Measurements from ENCODE around the gene CORO7. TPM values are rescaled to one million over a fixed set of nuclear protein-coding genes. Genes with fewer than 3 reads are reported as not detected.

CORO7 gene
- total RNA-seq, 1 donor, result 17.7 TPM

GRCh38 chr16:4392382-4393239 is 23.8 kb downstream of the CORO7 start:
- Histone ChIP-seq H3K9me3 (ENCODE audit: low read depth, low read length) (no peaks in the 10 kb centered on the region), H3K4me1 (ENCODE audit: insufficient read depth, low read length) (peaks cover 24% of the 10 kb centered on the region), H3K4me3 (ENCODE audit: insufficient read depth, low read length) (no peak overlapping the region), H3K4me2 (ENCODE audit: insufficient read depth, low read length) (no peak overlapping the region), H4K20me1 (ENCODE audit: insufficient read depth, low read length) (no peaks in the 10 kb centered on the region), H3K79me2 (ENCODE audit: insufficient read depth, low read length) (no peaks in the 10 kb centered on the region), H2AFZ (ENCODE audit: low read length) (no peak overlapping the region), H3K27ac (ENCODE audit: low read depth, low read length) (peak overlapping the region; percentile 5), H3K36me3 (ENCODE audit: insufficient read depth, low read length) (peaks cover 7% of the 10 kb centered on the region), H3K27me3 (ENCODE audit: insufficient read depth, low read length) (no peaks in the 10 kb centered on the region)
- TF ChIP-seq, protein P1, sequence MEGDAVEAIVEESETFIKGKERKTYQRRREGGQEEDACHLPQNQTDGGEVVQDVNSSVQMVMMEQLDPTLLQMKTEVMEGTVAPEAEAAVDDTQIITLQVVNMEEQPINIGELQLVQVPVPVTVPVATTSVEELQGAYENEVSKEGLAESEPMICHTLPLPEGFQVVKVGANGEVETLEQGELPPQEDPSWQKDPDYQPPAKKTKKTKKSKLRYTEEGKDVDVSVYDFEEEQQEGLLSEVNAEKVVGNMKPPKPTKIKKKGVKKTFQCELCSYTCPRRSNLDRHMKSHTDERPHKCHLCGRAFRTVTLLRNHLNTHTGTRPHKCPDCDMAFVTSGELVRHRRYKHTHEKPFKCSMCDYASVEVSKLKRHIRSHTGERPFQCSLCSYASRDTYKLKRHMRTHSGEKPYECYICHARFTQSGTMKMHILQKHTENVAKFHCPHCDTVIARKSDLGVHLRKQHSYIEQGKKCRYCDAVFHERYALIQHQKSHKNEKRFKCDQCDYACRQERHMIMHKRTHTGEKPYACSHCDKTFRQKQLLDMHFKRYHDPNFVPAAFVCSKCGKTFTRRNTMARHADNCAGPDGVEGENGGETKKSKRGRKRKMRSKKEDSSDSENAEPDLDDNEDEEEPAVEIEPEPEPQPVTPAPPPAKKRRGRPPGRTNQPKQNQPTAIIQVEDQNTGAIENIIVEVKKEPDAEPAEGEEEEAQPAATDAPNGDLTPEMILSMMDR (IDR thresholded peaks at IDR 0.05; ENCODE audit: extremely low read depth, low read depth, low read length), result no peak
- peak; percentile 94 for DNase-seq (ENCODE audit: insufficient read length, low spot score, missing footprints)

DNA sequence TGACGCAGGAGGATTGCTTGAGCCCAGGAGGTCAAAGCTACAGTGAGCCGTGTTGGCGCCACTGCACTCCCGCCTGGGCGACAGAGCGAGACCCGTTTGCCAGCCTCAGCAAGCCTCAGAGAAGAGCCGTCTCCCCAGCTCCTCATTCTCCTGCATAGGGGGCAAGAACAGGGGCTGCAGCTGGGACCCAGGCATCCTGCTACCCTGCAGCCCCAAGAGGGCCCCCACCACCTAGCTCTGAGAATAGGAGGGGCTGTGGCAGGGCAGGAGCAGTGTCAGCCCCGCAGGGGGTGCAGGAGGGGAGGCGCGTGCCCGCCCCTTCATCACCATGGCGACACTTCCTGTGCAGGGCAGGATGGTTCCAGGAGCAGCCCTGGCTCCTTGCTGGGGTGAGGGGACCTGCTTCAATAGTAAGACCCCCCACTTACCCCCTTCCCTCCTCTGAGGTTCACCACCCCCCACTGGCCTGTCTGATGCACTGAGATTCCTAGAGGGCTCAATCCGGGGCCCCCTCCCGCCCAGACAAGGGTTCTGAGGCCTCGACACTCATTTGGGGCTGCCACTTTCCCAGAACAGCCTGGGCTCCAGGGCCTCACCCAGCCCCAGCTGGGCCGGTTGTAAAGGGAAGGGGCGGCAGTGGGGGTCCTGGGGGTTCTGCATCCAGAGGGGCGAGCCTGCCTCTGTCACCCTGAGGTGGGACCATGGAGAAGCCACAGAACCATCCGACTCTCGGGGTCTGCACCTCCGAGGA is 24.6 kb downstream of the CORO7 start:
- peaks cover 7% of the 10 kb centered on the region for H3K36me3 ChIP-seq (ENCODE audit: insufficient read depth, low read length)
- TF ChIP-seq, protein P1 (IDR thresholded peaks at IDR 0.05; ENCODE audit: extremely low read depth, low read depth, low read length), result no peak
- no peak overlapping the region for H3K4me3 ChIP-seq (ENCODE audit: insufficient read depth, low read length)
- H2AFZ ChIP-seq (ENCODE audit: low read length), result no peak overlapping the region
- H3K27me3 ChIP-seq (ENCODE audit: insufficient read depth, low read length), result no peaks in the 10 kb centered on the region
- H3K9me3 ChIP-seq (ENCODE audit: low read depth, low read length), result no peaks in the 10 kb centered on the region
- H3K27ac ChIP-seq (ENCODE audit: low read depth, low read length), result no peak overlapping the region
- no peaks in the 10 kb centered on the region for H3K79me2 ChIP-seq (ENCODE audit: insufficient read depth, low read length)
- no peaks in the 10 kb centered on the region for H4K20me1 ChIP-seq (ENCODE audit: insufficient read depth, low read length)
- no peak overlapping the region for H3K4me2 ChIP-seq (ENCODE audit: insufficient read depth, low read length)
- DNase-seq (ENCODE audit: insufficient read length, low spot score, missing footprints), result peak; percentile 87
- H3K4me1 ChIP-seq (ENCODE audit: insufficient read depth, low read length), result peaks cover 32% of the 10 kb centered on the region

DNA sequence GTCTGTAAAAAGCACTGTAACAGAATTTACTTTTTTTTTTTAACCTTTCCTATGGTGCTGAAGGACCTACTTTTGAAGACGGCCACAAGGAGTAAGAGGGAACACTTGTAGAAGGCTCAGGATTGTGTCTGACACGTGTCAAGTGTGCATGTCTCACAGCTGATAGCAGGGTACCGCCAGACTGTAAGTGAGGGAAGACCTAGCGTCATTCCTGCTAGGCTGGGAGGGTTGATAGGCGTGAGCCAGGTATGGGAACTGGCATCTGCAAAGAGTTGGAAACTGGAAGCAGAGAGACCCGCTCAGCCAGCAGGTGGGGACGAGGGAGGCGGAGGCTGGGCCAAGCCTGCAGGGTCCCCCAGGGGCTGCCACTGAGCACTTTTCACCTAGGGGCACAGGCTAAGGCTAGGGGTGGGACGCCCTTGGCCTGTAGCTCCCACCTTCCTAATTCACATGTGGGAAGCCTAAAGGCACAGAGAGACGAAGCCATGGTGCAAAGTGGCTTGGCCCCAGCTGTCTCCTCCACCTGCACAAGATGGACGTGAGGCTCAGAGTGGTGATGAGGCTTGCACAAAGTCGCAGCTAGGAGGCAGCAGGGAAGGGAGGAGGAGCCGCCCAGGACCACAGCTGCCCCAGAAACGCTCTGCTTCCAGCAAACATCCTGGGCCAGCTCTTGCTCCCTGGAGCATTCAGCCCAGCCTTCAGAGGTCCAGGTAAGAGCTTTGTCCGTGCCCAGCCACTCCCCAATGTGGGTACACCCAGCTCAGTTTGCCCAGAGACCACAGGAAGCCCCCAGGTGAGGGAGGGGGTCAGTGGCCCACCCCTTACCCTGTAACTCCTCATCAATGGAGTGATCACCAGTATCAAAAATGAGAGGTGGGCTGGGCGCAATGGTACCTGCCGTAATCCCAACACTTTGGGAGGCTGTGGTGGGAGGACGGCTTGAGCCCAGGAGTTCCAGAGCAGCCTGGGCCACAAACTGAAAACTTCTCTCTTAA is 25.8 kb downstream of the CORO7 start:
- Histone ChIP-seq H3K4me3 (ENCODE audit: insufficient read depth, low read length) (no peak overlapping the region), H3K4me2 (ENCODE audit: insufficient read depth, low read length) (no peak overlapping the region), H2AFZ (ENCODE audit: low read length) (no peak overlapping the region), H3K27me3 (ENCODE audit: insufficient read depth, low read length) (no peaks in the 10 kb centered on the region), H3K36me3 (ENCODE audit: insufficient read depth, low read length) (peaks cover 7% of the 10 kb centered on the region), H3K9me3 (ENCODE audit: low read depth, low read length) (no peaks in the 10 kb centered on the region), H4K20me1 (ENCODE audit: insufficient read depth, low read length) (peaks cover 9% of the 10 kb centered on the region), H3K27ac (ENCODE audit: low read depth, low read length) (no peak overlapping the region), H3K79me2 (ENCODE audit: insufficient read depth, low read length) (no peaks in the 10 kb centered on the region), H3K4me1 (ENCODE audit: insufficient read depth, low read length) (peaks cover 44% of the 10 kb centered on the region)
- TF ChIP-seq, protein P1 (IDR thresholded peaks at IDR 0.05; ENCODE audit: extremely low read depth, low read depth, low read length), result no peak
- peak; percentile 87 for DNase-seq (ENCODE audit: insufficient read length, low spot score, missing footprints)
